ENCODE measurements around the gene MGLL. TPM values are rescaled to one million over a fixed set of nuclear protein-coding genes. Genes with fewer than 3 reads are reported as not detected.

Gene MGLL
- total and polyA plus RNA-seq, 5 experiments from 2014 or later = 0.34 to 0.77 (median 0.62) TPM; not detected in 2

GRCh38 chr3:127732879-127733350, 89.4 kb downstream of the MGLL start:
- ATAC-seq (no peak), DNase-seq (no peak)
- H3K27me3 Mint-ChIP-seq = peaks cover 5 to 36% (median 11%) of the 10 kb centered on the region in 5 donors
- H3K36me3 Mint-ChIP-seq = no peaks in the 10 kb centered on the region
- peak overlapping the region in 1 of 10 donors; percentile 49 for H3K27ac Mint-ChIP-seq
- POLR2A ChIA-PET = no interaction called here
- H3K4me3 Mint-ChIP-seq = no peak overlapping the region
- H3K9me3 Mint-ChIP-seq = no peaks in the 10 kb centered on the region
- H3K4me1 Mint-ChIP-seq = peaks cover 0 to 28% (median 0%) of the 10 kb centered on the region in 4 donors

- H3K36me3 Mint-ChIP-seq = no peaks in the 10 kb centered on the region
- H3K4me1 Mint-ChIP-seq = peaks cover 0 to 26% (median 0%) of the 10 kb centered on the region in 4 donors
- no peaks in the 10 kb centered on the region for H3K9me3 Mint-ChIP-seq
- POLR2A ChIA-PET = no interaction called here
- peaks cover 5 to 36% (median 11%) of the 10 kb centered on the region in 5 donors for H3K27me3 Mint-ChIP-seq
- H3K27ac Mint-ChIP-seq = no peak overlapping the region
- no peak overlapping the region for H3K4me3 Mint-ChIP-seq
- ATAC-seq (no peak), DNase-seq (no peak)
These were observed 90.0 kb downstream of the MGLL start for GRCh38 chr3:127732303-127732702.

- no peak overlapping the region for H3K27ac Mint-ChIP-seq
- peaks cover 5 to 36% (median 11%) of the 10 kb centered on the region in 5 donors for H3K27me3 Mint-ChIP-seq
- DNase-seq = no peak
- POLR2A ChIA-PET = no interaction called here
- no peak for ATAC-seq
- no peaks in the 10 kb centered on the region for H3K9me3 Mint-ChIP-seq
- no peaks in the 10 kb centered on the region for H3K36me3 Mint-ChIP-seq
- no peak overlapping the region for H3K4me3 Mint-ChIP-seq
- peaks cover 0 to 26% (median 0%) of the 10 kb centered on the region in 4 donors for H3K4me1 Mint-ChIP-seq
These were observed 90.6 kb downstream of the MGLL start for GRCh38 chr3:127731546-127732289.

- no peak for DNase-seq
- Mint-ChIP-seq H3K4me3 (no peak overlapping the region), H3K36me3 (no peaks in the 10 kb centered on the region), H3K27me3 (peaks cover 5 to 36% (median 11%) of the 10 kb centered on the region in 5 donors), H3K9me3 (no peaks in the 10 kb centered on the region), H3K4me1 (peaks cover 0 to 19% (median under 1%) of the 10 kb centered on the region in 4 donors), H3K27ac (no peak overlapping the region)
- ATAC-seq = no peak
- POLR2A ChIA-PET = no interaction called here
These were observed 91.5 kb downstream of the MGLL start for GRCh38 chr3:127730666-127731295.

- Mint-ChIP-seq H3K27me3 (peaks cover 5 to 40% (median 14%) of the 10 kb centered on the region in 5 donors), H3K4me1 (peaks cover 0 to 15% (median under 1%) of the 10 kb centered on the region in 4 donors), H3K36me3 (no peaks in the 10 kb centered on the region), H3K4me3 (no peak overlapping the region), H3K9me3 (no peaks in the 10 kb centered on the region), H3K27ac (no peak overlapping the region)
- ATAC-seq = no peak
- no peak for DNase-seq
- POLR2A ChIA-PET = no interaction called here
These were observed 92.1 kb downstream of the MGLL start for GRCh38 chr3:127730171-127730570.

- Mint-ChIP-seq H3K27ac (no peak overlapping the region), H3K4me1 (peaks cover 0 to 9% (median under 1%) of the 10 kb centered on the region in 4 donors), H3K27me3 (peaks cover 5 to 41% (median 14%) of the 10 kb centered on the region in 5 donors), H3K36me3 (no peaks in the 10 kb centered on the region), H3K9me3 (no peaks in the 10 kb centered on the region), H3K4me3 (no peak overlapping the region)
- DNase-seq = no peak
- ATAC-seq = no peak
- POLR2A ChIA-PET = no interaction called here
These were observed 92.7 kb downstream of the MGLL start for GRCh38 chr3:127729556-127730056.

- peaks cover 0 to 6% (median under 1%) of the 10 kb centered on the region in 4 donors for H3K4me1 Mint-ChIP-seq
These were observed 93.8 kb downstream of the MGLL start for GRCh38 chr3:127728417-127729015.

GRCh38 chr3:127726894-127727293, 95.4 kb downstream of the MGLL start:
- POLR2A ChIA-PET = no interaction called here
- no peak overlapping the region for H3K27ac Mint-ChIP-seq
- peaks cover 0 to 6% (median under 1%) of the 10 kb centered on the region in 4 donors for H3K4me1 Mint-ChIP-seq
- H3K36me3 Mint-ChIP-seq = peaks cover 0 to 4% (median 0%) of the 10 kb centered on the region in 3 donors
- no peak for DNase-seq
- H3K9me3 Mint-ChIP-seq = no peaks in the 10 kb centered on the region
- no peak overlapping the region for H3K4me3 Mint-ChIP-seq
- H3K27me3 Mint-ChIP-seq = peaks cover 0 to 20% (median 6%) of the 10 kb centered on the region in 5 donors
- no peak for ATAC-seq

More at GRCh38 chr3:127728417-127729015, 93.8 kb downstream of the MGLL start:
- Mint-ChIP-seq H3K27ac (no peak overlapping the region), H3K4me3 (no peak overlapping the region), H3K27me3 (peaks cover 2 to 31% (median 15%) of the 10 kb centered on the region in 5 donors), H3K36me3 (peaks cover 0 to 4% (median 0%) of the 10 kb centered on the region in 3 donors), H3K9me3 (no peaks in the 10 kb centered on the region)
- no peak for ATAC-seq
- no peak for DNase-seq
- POLR2A ChIA-PET = no interaction called here

GRCh38 chr3:127723011-127723567, 99.2 kb downstream of the MGLL start:
- Mint-ChIP-seq H3K27ac (no peak overlapping the region), H3K27me3 (peaks cover 0 to 11% (median 4%) of the 10 kb centered on the region in 5 donors), H3K4me1 (peaks cover 0 to 2% (median 0%) of the 10 kb centered on the region in 4 donors), H3K9me3 (no peaks in the 10 kb centered on the region), H3K4me3 (no peak overlapping the region), H3K36me3 (peaks cover 0 to 4% (median 0%) of the 10 kb centered on the region in 3 donors)
- POLR2A ChIA-PET = no interaction called here
- DNase-seq (no peak), ATAC-seq (no peak)

GRCh38 chr3:127722091-127722784, 100.1 kb downstream of the MGLL start:
- H3K27ac Mint-ChIP-seq = no peak overlapping the region
- H3K36me3 Mint-ChIP-seq = peaks cover 0 to 4% (median 0%) of the 10 kb centered on the region in 3 donors
- no peaks in the 10 kb centered on the region for H3K9me3 Mint-ChIP-seq
- no peak overlapping the region for H3K4me3 Mint-ChIP-seq
- ATAC-seq (no peak), DNase-seq (no peak)
- POLR2A ChIA-PET = no interaction called here
- peaks cover 0 to 2% (median 0%) of the 10 kb centered on the region in 4 donors for H3K4me1 Mint-ChIP-seq
- peaks cover 0 to 11% (median 4%) of the 10 kb centered on the region in 5 donors for H3K27me3 Mint-ChIP-seq

GRCh38 chr3:127720985-127721935, 101.1 kb downstream of the MGLL start:
- peaks cover 0 to 4% (median 0%) of the 10 kb centered on the region in 3 donors for H3K36me3 Mint-ChIP-seq
- H3K27ac Mint-ChIP-seq = no peak overlapping the region
- H3K27me3 Mint-ChIP-seq = peaks cover 0 to 11% (median 4%) of the 10 kb centered on the region in 5 donors
- no peaks in the 10 kb centered on the region for H3K9me3 Mint-ChIP-seq
- DNase-seq = no peak
- peaks cover 0 to 2% (median 0%) of the 10 kb centered on the region in 4 donors for H3K4me1 Mint-ChIP-seq
- ATAC-seq = no peak
- H3K4me3 Mint-ChIP-seq = no peak overlapping the region
- POLR2A ChIA-PET = no interaction called here
